HepG2 (cell line): ENCODE measurements around the gene TRMT112. TPM values are rescaled to one million over a fixed set of nuclear protein-coding genes. Genes with fewer than 3 reads are reported as not detected.

Source experiments
- MIER2 ChIP-seq: IDR thresholded peaks from 2 replicates; pipeline ENCODE4 v1.6.1; 2016; ENCODE audit warnings: missing biosample characterization, missing genetic modification reagents
- MIER3 ChIP-seq: IDR thresholded peaks from 2 replicates; pipeline ENCODE4 v1.6.1; 2016; ENCODE audit warnings: missing compliant biosample characterization, borderline replicate concordance
- SIX4 ChIP-seq: sonication (generic); formaldehyde crosslinking; IDR thresholded peaks from 2 replicates; pipeline ENCODE4 v1.4.0; 2020; ENCODE audit warnings: missing genetic modification reagents
- SRSF4 ChIP-seq: fragments of 200-400 bp; formaldehyde crosslinking; IDR thresholded peaks from one replicate; pipeline ENCODE4 v1.6.1; 2018; ENCODE audit warnings: mild to moderate bottlenecking, low read depth, low read length, moderate library complexity; ENCODE audit not compliant: poor library complexity, severe bottlenecking
- ZBTB21 ChIP-seq: sonication (generic); formaldehyde crosslinking; IDR thresholded peaks from 2 replicates; pipeline ENCODE4 v1.4.0; 2020; ENCODE audit warnings: missing genetic modification reagents
- ZNF20 ChIP-seq: sonication (generic); formaldehyde crosslinking; IDR thresholded peaks from 2 replicates; pipeline ENCODE4 v1.4.0; 2020; ENCODE audit warnings: mild to moderate bottlenecking, moderate library complexity, missing genetic modification reagents
- ZNF3 ChIP-seq: IDR thresholded peaks from 2 replicates; pipeline ENCODE4 v1.7.0; 2017; ENCODE audit warnings: inconsistent platforms
- ZNF432 ChIP-seq: sonication (generic); formaldehyde crosslinking; IDR thresholded peaks from 2 replicates; pipeline ENCODE4 v1.5.0; 2020; ENCODE audit warnings: missing genetic modification reagents, mild to moderate bottlenecking, borderline replicate concordance
- ZNF567 ChIP-seq: sonication (generic); formaldehyde crosslinking; IDR thresholded peaks from 2 replicates; pipeline ENCODE4 v1.8.1; 2023; ENCODE audit warnings: mild to moderate bottlenecking, missing genetic modification reagents, borderline replicate concordance
- polyA plus RNA-seq, 8 experiments: library from polyadenylated mRNA; depleted of rRNA in 3 of 8; stranded (reverse) in 7 of 8; unstranded in 1 of 8; fragments of >200 nt; fragmentation: Illumina TruSeq in 4 of 8; extraction: Trizol in 4 of 8; gene quantifications; 2 replicates each; pipeline versions ENCODE4 v1.2.1 to v1.2.3, GENCODE V29; 2011 to 2016; ENCODE audit warnings: low read depth in 4 of 8, missing spikeins in 1 of 8, mixed read lengths in 1 of 8; ENCODE audit not compliant: insufficient read depth in 1 of 8
- total RNA-seq, 5 experiments: library from RNA; depleted of rRNA; stranded (reverse); fragments of >200 nt; fragmentation: Illumina TruSeq; extraction: Trizol; gene quantifications; 2 replicates each; pipeline ENCODE4 v1.2.3, GENCODE V29; 2016; ENCODE audit warnings: low read depth in 1 of 5
- TF ChIP-seq, protein P1 (sequence below): sonication (generic); formaldehyde crosslinking; IDR thresholded peaks from 2 replicates; pipeline ENCODE4 v1.4.0; 2020; ENCODE audit warnings: missing genetic modification reagents, borderline replicate concordance
- TF ChIP-seq, protein P2 (sequence below): sonication (generic); formaldehyde crosslinking; IDR thresholded peaks from 2 replicates; pipeline ENCODE4 v1.5.0; 2020; ENCODE audit warnings: mild to moderate bottlenecking, missing genetic modification reagents
- TF ChIP-seq, protein P3 (sequence below): sonication (generic); formaldehyde crosslinking; IDR thresholded peaks from 2 replicates; pipeline ENCODE4 v1.5.1; 2020; ENCODE audit warnings: missing genetic modification reagents, mild to moderate bottlenecking, borderline replicate concordance
- TF ChIP-seq, protein P4 (sequence below): sonication (generic); formaldehyde crosslinking; IDR thresholded peaks from 2 replicates; pipeline ENCODE4 v1.8.0; 2022; ENCODE audit warnings: mild to moderate bottlenecking, missing genetic modification reagents
- TF ChIP-seq, protein P5 (sequence below): sonication (generic); formaldehyde crosslinking; IDR thresholded peaks from 2 replicates; pipeline ENCODE4 v1.4.0; 2020; ENCODE audit warnings: mild to moderate bottlenecking, low read depth, missing genetic modification reagents

TRMT112 gene
- total and polyA plus RNA-seq, 2 of the 13 experiments (the other 11 are each of a cell fraction or from before 2014, with no cell fraction given), result 186 to 409 TPM

DNA sequence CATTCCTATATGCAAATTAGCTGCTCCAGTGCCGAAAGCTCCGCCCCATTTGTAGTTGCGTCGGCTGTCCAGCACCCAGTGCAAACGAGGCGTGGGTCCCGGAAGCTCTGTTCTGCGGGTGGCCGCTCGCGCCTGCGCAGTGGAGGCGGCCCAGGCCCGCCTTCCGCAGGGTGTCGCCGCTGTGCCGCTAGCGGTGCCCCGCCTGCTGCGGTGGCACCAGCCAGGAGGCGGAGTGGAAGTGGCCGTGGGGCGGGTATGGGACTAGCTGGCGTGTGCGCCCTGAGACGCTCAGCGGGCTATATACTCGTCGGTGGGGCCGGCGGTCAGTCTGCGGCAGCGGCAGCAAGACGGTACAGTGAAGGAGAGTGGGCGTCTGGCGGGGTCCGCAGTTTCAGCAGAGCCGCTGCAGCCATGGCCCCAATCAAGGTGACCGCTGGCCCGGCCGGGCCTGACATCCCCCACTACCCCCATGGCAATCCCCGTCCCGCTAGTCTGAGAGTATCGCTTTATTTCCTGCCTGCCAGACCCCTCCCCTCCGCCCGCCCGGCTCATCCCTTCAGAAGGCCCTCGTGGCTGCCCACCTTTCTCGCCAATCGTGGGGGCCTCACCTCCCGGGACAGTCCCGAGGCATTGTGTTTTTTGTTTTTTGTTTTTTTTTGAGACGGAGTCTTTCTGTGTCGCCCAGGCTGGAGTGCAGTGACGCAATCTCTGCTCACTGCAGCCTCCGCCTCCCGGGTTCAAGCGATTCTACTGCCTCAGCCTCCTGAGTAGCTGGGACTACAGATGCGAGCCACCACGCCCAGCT is 804 bp upstream of the TRMT112 start, which contains the start of gene PRDX5 (continued):
- TF ChIP-seq, protein P1, sequence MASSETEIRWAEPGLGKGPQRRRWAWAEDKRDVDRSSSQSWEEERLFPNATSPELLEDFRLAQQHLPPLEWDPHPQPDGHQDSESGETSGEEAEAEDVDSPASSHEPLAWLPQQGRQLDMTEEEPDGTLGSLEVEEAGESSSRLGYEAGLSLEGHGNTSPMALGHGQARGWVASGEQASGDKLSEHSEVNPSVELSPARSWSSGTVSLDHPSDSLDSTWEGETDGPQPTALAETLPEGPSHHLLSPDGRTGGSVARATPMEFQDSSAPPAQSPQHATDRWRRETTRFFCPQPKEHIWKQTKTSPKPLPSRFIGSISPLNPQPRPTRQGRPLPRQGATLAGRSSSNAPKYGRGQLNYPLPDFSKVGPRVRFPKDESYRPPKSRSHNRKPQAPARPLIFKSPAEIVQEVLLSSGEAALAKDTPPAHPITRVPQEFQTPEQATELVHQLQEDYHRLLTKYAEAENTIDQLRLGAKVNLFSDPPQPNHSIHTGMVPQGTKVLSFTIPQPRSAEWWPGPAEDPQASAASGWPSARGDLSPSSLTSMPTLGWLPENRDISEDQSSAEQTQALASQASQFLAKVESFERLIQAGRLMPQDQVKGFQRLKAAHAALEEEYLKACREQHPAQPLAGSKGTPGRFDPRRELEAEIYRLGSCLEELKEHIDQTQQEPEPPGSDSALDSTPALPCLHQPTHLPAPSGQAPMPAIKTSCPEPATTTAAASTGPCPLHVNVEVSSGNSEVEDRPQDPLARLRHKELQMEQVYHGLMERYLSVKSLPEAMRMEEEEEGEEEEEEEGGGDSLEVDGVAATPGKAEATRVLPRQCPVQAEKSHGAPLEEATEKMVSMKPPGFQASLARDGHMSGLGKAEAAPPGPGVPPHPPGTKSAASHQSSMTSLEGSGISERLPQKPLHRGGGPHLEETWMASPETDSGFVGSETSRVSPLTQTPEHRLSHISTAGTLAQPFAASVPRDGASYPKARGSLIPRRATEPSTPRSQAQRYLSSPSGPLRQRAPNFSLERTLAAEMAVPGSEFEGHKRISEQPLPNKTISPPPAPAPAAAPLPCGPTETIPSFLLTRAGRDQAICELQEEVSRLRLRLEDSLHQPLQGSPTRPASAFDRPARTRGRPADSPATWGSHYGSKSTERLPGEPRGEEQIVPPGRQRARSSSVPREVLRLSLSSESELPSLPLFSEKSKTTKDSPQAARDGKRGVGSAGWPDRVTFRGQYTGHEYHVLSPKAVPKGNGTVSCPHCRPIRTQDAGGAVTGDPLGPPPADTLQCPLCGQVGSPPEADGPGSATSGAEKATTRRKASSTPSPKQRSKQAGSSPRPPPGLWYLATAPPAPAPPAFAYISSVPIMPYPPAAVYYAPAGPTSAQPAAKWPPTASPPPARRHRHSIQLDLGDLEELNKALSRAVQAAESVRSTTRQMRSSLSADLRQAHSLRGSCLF (CRISPR knock-in tag), result no peak
- TF ChIP-seq SRSF4 (no peak), MIER3 (0 out of 2 replicates have a peak, but pooled peaks have one; percentile 16), ZNF20 (CRISPR knock-in tag) (no peak), SIX4 (CRISPR knock-in tag) (0 out of 2 replicates have a peak, but pooled peaks have one; percentile 32), ZBTB21 (CRISPR knock-in tag) (no peak), MIER2 (no peak), ZNF3 (CRISPR knock-in tag) (no peak), ZNF432 (CRISPR knock-in tag) (no peak), ZNF567 (CRISPR knock-in tag) (0 out of 2 replicates have a peak, but pooled peaks have one; percentile 28)
- TF ChIP-seq, protein P2, sequence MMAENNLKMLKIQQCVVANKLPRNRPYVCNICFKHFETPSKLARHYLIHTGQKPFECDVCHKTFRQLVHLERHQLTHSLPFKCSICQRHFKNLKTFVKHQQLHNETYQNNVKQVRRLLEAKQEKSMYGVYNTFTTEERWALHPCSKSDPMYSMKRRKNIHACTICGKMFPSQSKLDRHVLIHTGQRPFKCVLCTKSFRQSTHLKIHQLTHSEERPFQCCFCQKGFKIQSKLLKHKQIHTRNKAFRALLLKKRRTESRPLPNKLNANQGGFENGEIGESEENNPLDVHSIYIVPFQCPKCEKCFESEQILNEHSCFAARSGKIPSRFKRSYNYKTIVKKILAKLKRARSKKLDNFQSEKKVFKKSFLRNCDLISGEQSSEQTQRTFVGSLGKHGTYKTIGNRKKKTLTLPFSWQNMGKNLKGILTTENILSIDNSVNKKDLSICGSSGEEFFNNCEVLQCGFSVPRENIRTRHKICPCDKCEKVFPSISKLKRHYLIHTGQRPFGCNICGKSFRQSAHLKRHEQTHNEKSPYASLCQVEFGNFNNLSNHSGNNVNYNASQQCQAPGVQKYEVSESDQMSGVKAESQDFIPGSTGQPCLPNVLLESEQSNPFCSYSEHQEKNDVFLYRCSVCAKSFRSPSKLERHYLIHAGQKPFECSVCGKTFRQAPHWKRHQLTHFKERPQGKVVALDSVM (CRISPR knock-in tag), result 0 out of 2 replicates have a peak, but pooled peaks have one; percentile 40
- TF ChIP-seq, protein P3, sequence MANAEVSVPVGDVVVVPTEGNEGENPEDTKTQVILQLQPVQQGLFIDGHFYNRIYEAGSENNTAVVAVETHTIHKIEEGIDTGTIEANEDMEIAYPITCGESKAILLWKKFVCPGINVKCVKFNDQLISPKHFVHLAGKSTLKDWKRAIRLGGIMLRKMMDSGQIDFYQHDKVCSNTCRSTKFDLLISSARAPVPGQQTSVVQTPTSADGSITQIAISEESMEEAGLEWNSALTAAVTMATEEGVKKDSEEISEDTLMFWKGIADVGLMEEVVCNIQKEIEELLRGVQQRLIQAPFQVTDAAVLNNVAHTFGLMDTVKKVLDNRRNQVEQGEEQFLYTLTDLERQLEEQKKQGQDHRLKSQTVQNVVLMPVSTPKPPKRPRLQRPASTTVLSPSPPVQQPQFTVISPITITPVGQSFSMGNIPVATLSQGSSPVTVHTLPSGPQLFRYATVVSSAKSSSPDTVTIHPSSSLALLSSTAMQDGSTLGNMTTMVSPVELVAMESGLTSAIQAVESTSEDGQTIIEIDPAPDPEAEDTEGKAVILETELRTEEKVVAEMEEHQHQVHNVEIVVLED (CRISPR knock-in tag), result peak; percentile 74
- TF ChIP-seq, protein P4, sequence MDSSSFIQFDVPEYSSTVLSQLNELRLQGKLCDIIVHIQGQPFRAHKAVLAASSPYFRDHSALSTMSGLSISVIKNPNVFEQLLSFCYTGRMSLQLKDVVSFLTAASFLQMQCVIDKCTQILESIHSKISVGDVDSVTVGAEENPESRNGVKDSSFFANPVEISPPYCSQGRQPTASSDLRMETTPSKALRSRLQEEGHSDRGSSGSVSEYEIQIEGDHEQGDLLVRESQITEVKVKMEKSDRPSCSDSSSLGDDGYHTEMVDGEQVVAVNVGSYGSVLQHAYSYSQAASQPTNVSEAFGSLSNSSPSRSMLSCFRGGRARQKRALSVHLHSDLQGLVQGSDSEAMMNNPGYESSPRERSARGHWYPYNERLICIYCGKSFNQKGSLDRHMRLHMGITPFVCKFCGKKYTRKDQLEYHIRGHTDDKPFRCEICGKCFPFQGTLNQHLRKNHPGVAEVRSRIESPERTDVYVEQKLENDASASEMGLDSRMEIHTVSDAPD (CRISPR knock-in tag), result no peak
- TF ChIP-seq, protein P5, sequence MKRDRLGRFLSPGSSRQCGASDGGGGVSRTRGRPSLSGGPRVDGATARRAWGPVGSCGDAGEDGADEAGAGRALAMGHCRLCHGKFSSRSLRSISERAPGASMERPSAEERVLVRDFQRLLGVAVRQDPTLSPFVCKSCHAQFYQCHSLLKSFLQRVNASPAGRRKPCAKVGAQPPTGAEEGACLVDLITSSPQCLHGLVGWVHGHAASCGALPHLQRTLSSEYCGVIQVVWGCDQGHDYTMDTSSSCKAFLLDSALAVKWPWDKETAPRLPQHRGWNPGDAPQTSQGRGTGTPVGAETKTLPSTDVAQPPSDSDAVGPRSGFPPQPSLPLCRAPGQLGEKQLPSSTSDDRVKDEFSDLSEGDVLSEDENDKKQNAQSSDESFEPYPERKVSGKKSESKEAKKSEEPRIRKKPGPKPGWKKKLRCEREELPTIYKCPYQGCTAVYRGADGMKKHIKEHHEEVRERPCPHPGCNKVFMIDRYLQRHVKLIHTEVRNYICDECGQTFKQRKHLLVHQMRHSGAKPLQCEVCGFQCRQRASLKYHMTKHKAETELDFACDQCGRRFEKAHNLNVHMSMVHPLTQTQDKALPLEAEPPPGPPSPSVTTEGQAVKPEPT (CRISPR knock-in tag), result peak; percentile 72; the same call in 1 of the 2 replicates
